CD4-positive, alpha-beta T cell treated with Interleukin-15 for 4 hours (primary cell): ENCODE measurements around the gene WDFY1.

ENCODE experiments used
- DNase-seq: peaks from one replicate; pipeline ENCODE4 v3.0.0-alpha.2; 2020; ENCODE audit warnings: low spot score

WDFY1 gene

GRCh38 chr2:223930103-223930976, 14.8 kb downstream of the WDFY1 start:
- DNase-seq = no peak

- peak; percentile 32 for DNase-seq
Observed at GRCh38 chr2:223929571-223930102, 15.5 kb downstream of the WDFY1 start.

DNA sequence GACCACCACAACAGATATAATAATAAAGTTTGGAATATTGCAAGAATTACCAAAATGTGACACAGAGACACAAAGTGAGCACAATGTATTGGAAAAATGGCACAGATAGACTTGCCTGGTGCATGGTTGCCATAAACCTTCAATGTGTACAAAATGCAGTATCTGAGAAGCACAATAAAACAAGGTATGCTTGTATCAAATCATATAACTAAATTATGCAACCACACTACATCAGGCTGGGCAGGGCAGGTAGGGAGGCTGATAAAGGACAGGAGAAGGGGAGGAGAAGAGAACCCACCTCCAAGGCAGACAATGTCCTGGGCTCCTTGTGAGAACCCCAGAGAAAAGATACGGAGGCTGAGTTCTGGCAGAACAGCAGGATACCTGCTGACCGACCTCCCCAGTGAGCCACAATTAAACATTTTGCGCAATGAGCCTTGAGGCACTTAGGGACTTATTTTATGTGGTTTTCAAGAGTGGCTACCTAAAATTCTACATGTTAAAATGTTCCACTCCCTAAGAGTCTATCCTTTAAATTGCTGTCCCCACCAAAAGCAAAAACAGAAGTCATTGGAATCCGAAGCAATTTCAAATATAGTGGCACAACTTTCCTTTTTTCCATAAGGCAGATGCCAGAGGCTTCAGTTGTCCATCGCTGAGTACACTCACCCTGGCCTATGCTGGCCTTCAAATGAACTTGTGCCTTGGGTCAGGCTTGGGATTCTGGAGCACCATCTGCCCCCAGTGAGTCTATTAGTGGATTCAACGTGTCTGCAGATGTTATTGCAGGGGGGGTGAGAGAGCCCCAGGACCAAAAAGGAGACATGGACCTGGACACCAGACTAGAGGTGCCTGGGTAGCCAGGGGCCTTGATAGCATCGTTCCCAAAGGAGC, 16.8 kb downstream of the WDFY1 start:
- no peak for DNase-seq

DNA sequence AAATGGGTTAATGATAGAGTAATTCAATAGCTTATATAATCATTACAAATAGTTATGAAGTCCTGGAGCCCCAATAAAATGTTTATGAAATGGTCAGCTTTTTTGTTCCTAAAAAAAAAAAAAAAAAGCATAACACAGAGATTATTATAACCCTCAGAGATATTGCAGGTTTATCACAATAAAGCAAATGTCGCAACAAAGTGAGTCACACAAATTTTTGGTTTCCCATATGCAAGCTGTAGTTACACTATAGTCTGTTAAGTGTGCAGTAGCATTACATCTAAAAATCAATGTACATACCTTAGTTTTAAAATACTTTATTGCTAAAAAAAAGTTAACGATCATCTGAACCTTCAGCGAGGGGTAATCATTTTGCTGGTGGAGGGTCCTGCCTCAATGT, 20.0 kb downstream of the WDFY1 start:
- DNase-seq = no peak

DNA sequence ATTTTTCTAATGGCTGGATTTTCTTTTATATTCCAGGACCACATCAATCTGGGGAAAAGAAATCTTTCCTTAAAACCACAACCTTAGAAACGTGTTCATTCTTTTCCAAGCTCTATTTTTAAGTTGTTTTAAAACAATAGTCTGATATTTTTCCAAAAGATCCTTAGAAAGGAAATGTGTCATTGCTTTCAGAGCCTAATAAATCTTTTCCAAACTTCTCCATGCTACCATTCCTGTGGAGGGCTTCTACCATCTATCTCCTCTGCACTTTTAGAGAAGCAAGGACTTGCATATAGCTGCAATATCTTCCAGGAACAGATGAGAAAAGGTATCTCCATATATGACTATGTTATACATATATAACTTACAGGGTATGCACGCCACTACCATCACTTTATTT, 21.2 kb downstream of the WDFY1 start:
- DNase-seq = no peak

- DNase-seq = no peak
Observed at GRCh38 chr2:223922308-223922707, 22.8 kb downstream of the WDFY1 start.

- DNase-seq = no peak
Observed at GRCh38 chr2:223921204-223921603, 23.9 kb downstream of the WDFY1 start.

- no peak for DNase-seq
Observed at GRCh38 chr2:223920109-223920508, 25.0 kb downstream of the WDFY1 start.

DNA sequence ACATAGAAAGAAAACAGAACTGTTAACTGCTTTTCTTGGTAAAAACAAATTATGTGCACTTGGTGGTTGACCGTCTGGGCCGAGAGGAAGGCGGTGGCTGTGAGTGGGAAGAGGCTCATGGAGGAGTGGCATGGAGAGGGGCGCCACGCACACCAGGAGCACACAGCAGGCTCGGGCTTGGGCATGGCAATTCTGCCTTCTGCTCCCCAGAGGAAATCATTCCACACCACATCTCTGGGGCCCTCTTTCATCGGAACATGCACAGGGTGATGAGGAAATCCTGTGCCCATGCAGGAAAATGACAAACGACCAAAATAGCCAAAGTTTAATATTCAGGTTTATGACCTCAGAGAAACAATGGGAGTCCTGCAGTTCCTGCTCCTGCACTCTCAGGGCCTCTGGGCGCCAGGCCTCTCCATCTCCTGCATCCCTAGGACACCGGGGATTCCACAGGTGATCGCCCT, 26.4 kb downstream of the WDFY1 start:
- no peak for DNase-seq

- DNase-seq = no peak
Observed at GRCh38 chr2:223916181-223916920, 28.8 kb downstream of the WDFY1 start.

- no peak for DNase-seq
Observed at GRCh38 chr2:223915071-223915470, 30.1 kb downstream of the WDFY1 start.

DNA sequence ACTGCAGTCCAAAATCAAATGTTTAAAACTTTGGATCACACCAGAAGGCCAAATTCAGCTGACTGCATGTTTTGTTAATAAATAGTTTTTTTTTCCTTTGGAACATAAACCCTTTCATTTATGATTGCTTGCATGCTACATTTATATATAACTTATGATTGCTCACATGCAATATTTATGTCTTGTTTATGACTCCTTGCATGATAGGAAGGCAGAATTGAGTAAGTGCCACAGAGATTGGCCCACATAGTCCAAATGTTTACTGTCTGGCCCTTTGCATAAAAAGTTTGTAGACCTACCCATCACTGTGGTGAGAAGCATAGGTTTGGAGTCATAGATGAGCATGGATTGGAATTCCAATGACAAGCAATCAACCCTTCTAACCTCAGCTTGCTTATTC, 30.8 kb downstream of the WDFY1 start:
- no peak for DNase-seq

DNA sequence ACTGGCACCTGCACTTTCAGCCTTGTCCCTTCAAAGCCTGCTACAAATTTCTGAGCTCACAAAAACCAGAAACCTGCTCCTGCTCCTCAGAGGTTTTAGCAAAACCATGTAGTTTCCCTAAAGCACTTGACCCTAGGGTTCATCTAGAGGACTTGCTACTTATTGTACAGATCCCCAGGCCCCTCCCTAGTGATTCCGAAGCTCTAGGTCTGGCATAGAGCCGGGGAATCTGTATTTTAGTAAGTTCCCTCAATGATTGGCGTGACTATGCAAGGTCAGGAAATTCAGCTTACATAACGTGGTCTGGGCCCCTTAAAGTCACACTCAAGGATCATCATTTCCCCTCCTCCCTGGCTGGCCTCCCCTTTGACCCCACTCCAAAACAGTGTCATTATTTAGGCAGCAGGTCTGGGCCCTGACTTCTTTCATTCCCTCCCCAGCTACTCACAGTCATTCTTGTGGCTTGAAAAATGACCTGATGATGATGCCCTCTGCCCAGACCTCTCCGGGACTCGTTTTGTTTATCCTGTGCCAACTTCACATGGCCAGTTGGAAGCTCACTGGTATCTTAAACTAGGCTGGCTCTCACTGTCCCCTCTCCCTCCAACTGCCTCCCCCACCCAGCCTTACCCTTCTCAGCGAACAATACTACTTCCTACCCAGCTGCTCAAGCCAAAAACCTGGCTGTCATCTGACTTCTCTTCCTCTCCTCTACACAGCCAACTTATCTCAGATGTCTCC, 36.0 kb downstream of the WDFY1 start:
- DNase-seq = no peak

DNA sequence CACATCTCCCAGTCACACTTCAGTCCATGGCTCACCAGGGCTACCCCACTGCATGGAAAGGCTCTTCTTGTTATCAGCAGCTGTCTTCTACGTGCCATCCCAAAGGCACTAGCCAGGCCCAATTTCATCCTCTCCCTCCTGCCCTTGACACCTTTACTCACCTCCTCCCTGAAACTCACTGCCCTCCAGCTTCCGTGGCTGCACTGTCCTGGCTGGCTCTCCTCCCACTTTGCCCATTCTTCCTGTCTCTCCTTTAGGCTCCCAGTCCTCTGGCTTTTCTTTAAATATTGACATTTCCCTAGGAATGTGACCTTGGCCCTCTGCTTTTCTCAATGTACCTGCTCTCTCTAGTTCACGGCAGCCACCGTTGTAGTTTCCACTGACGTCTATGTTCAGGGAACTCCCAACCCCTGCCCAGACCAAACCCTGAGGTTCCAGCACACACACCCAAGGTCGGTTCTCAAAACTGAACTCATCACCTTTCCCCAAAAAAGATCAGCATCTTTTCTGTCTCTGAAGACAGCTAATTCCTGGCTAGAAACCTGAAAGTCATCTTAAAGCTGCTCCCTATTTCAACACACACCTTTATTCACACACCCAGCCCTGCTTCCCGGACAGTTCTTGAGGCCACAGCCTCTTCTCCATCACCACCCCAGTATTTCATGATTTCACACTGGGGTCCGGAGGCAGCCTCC, 36.7 kb downstream of the WDFY1 start:
- DNase-seq = no peak

DNA sequence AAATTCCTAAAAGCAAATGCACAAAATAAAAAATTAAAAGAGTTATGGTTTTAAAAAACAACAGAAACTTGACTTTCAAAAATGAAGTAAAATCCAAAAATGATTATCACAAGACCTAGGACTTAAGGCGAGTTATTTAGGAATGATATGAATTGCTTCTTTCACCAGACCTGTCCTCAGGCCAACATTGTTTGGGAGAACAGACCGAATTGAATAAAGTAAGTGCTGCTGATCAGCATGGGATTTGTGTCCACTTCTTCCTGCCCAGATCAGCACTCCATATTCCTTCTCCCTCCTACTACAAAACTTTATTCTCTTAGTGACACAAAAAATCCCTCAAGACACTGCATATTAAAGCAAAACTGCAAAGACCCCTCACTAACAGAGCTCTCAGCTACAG, 39.1 kb downstream of the WDFY1 start:
- DNase-seq = no peak

GRCh38 chr2:223901854-223902253, 43.3 kb downstream of the WDFY1 start:
- no peak for DNase-seq

DNA sequence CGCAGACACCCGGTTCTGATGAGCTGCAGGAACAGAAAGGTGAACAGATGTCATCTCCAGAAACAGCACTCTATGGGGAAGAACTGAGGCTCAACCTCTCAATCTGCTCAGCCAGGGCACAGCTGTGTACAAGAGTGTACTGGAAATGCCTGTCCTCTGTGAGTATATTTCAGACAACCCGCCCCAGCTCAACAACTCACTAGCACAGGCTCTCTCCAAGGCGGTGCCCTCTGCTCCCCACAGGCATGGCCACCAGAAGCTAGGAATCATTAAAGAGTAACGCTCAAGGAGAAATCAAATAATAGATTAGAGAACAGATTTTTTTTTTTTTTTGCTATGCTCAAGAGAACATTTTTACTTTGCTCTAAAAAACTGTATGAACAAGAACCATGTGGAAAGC, 43.8 kb downstream of the WDFY1 start:
- no peak for DNase-seq

DNA sequence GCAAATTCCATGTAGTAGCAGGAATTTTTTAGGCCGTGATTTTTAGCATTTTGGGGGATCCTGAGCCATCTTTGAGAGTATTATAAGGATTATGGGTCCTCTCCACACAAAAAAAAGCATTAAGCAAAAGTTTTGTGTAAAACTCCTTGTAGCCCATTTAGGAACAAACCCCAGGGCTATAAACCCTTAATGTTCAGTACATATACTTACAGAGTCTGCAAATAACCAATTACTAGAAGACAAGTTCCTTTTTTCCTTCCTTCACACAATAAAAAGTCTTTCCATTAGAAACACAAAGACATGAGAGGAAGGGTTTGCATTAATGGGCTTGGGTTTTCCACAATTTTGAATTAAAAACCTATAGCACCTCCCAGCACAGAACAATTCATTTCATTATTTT, 44.6 kb downstream of the WDFY1 start:
- no peak for DNase-seq

- no peak for DNase-seq
Observed at GRCh38 chr2:223900066-223900465, 45.1 kb downstream of the WDFY1 start.

- no peak for DNase-seq
Observed at GRCh38 chr2:223897669-223898330, 47.3 kb downstream of the WDFY1 start.
